ENCODE results near the gene SEMA6A.

Gene SEMA6A

DNA sequence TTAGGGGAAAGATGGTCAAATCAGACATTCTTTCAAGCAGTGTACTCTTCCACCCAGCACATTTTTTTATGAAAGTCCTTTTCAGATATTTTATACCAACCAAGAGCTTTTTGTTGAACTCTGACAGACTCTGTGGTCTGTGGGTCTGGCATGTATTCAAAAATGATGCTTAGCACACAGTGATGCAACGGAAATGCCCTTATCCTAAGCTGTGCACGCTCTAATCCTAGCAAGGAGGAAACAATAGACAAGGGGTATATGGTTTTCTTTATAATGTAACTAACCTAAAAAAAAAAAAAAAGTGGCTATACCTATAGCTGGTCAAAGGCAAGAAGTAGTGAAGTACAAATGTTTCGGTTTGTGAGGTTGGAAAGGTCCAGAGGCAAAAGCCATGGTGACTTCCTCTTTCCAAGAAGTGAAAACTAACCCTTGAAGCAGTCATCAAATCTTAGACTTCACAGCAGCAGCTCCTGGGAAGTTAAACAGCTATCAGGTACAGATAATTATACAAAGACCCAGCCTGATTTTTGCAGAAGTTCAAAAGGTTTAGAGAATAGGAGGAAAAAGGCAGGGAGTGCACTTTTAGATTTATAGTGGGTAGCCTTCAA is 82.5 kb downstream of the SEMA6A start:
- DNase-seq: peak; percentile 8

DNA sequence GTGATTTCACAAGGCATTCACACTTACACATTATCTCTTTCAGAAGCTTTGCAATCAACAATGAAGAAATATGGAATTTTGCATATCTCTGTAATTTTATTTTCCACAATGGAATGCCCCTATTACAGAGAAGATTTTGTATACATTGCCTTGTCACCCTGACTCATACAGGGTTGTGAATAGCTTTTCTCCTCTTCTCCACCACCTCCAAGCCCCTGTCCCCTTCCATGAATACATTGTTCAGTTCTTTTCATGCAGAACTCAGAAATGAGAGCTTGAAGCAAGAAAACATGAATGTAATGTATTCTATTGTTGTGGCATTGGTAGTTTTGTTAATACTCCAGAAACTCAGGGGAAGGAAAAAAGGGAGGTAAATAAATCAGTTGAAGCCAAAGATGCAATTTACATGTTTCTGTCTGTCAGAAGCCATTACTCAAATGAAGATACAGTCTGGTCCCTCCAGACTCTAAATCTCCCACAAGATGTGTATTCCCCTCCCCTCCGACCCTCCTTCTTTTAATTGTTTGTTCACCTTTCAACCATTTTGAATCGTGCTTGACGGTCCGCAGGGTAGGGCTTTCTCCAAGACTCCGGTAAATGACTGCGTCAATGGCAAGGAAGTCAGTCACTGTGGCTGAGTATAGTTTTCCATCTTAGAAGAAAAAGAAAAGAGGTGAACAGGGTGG is 86.1 kb downstream of the SEMA6A start:
- DNase-seq: no peak

DNA sequence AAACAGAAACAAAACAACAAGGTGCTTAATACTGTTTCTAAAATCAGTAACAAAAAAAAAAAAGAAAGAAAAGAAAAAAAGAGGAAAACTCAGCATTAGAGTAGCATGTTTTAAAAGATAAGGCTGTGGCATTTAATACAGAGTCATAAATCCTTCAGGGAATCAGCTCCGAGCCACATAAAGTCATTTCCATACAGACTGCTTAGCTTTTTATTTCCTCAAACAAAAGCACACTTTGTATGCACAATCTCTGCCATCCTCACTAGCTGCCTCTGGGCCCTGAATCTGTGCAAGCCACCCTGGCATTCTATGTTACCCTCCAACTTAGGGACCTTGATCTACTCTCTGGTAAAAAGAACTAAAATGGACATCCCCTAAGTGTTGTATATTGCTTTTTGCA is 87.6 kb downstream of the SEMA6A start:
- DNase-seq: no peak

DNA sequence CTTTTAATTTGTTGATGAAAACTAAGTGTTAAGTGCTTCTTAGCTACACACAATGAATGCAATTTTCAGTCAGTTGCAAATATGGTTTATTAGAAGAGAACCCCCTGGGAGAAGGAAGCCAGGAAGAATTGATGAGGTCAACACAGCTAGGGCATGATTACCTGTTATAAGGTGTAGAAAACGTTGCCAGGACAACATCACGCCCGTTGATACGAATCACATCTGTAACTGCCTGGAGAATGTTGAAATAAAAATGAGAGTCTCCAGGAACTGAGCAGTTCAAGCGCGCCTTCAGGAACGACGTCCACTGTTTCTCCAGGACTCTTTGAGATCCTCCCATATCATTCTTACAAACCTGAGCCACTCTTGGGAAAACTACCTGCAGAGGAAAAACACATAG is 88.0 kb downstream of the SEMA6A start:
- DNase-seq: no peak

DNA sequence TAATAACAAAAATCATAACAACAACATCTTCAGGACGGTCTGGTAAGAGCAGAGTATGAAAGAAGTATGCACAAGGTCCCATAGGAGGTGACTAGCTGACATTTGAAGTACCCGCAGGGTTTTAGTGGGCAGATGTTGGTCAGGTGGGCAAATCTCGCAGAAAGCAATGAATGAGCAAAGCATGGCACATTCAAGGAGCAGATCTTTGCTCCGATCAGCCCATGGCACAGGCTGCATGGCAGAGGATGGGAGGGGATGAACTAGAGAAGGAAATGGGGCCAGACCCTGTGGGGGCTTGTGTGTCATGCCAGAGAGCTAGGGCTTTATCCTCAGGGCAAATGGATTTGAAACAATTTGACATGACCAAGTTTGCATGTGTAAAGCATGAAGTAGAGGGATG is 90.0 kb downstream of the SEMA6A start:
- no peak for DNase-seq

DNA sequence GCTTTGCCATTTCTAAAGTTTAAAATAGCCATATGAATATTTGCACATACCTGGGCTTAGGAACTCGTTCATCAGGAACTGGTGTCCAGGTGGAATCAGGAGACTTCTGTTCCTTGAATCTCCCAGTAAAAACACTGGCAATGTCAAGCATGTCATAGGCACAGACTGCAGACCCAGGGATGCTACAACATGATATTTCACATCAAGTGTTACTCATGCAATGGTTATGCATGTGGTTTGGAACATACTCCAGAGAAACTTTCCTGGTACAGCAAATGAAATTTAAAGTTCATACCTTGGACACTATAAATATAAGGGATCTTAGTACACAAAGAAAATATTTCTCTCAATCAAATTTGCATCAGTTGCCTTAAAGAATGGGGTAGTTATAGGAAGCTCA is 92.2 kb downstream of the SEMA6A start:
- no peak for DNase-seq

DNA sequence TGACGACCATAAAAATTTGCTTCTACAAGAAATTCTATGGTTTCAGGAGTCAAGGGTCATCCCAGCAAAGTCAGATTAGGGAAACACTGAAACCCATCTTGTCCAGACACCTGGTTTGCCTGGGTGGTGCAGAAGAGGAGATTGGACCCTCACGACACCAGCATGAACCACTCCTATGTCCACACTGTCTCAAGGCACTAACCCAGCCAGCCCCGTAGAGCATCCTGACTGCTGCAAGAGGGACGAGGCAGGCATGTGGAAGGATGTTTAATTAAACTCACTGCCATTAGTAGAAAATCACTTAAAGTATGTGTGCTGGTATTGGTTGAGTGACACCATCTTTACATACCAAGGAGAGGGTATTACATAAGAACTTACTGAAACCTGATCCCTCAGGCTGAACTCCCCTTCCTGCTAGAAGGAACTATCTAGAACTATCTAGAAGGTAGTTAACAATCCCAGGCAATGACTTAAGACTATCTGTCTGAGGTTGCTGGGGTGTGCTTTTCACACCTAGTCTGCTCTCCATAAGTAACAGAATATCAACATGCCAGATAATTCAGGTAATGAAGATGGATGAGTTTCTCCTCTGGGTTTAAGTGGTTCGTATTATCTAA is 93.6 kb downstream of the SEMA6A start:
- DNase-seq: no peak

DNA sequence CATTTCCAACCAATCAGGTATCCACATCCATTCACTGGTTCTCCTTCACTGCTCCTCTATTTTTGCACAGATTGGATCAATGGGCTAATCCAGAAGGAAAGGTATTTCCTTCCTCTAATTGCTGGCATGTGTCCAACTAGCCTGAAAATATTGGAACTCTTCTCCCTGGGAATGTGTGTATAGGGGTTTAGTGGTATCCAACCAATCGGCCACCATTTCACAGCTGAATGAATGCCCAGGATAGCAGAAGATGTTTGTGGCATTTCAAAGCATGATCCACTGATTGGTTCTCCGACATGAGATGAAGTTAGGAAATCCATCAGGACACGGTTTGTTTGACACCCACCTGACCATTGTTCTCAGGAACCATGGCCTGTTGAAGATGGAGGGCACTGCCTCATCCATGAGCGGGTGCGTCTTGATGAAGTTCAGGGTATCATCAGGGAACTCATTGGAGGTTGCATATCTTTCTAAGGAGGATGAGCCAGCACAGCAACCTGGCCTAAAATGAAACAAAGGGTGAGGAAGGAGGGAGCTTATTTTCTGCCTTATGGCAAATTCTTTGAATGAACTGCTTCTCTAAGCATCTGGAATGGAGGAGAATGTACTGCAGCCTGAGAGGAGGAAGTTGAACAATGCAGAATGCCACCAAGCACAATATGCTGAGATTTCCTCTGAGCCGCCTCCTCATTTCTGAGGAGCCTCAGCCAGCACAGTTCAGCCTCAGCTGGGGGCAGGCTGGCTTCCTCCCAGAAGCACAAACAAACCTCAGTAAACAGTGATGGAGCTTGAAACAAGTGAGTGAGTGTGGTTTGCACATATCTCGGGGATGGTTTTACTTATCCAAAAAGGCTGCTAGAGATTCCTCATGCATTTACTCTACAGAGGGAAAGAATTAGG is 94.6 kb downstream of the SEMA6A start:
- DNase-seq: no peak

DNA sequence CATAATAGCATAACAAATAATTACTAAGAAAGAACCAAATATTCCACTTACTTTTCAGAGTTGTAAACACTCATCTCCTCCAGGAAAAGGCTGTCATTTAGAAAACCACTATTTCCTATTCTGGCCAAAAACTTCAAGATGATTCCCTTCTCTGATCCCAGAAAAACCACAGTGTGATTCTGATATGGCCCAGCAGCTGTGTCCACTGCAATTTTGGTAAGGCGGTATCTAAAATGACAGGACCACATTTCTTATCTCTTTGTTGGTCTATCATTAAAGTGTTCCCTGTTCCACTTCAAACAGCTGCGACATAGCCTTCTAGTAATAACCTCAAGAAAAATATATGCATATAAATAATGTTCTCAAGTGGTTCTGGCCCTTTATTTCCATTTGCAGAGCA is 96.1 kb downstream of the SEMA6A start:
- DNase-seq: no peak

DNA sequence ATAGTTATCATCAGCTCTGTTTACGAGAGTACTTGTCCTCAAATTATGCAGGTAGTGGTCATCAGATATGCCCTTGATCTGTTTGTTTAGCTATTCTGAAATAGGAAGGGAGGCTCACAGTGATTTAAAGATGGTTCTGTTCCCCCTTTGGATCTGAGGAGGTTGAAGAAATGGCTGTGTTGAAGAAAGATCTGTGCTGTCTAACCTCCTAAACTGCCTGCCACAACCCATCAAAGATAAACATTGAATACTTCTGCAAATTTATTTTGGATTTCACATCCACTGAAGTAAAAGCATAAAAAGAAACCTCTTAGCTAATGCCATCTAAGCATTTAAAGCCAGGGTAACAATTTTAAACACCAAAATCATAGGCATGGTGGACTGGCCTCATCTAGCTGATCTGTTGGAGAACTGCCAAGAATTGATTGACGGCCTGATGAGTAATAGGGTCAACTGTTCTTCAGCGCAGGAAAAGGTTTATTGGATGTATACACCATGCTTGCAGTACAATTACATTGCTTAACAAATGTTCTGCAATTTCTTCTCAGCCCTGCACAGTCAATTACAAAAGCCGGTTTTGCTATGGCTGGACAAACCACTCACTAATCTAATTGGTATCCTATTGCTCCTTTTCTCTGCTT is 97.6 kb downstream of the SEMA6A start:
- no peak for DNase-seq

DNA sequence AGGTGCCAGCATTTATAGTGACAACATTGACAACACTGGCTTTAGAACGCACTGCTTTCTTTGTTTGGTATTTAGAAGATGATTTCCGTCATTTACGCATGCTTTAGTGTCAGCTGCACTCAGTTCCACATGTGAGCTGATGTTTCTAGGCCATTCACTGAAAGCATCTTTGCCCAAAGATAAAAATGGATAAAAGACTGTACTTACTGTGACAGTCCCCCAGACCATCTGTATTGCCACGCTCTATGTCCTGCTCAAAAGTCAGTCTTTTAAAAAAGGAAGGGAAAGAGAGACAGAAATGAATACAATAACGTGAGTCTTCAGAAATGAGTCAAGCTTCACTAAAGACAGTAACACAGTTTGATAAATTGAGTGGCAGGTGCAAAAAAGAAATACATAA is 99.3 kb downstream of the SEMA6A start:
- DNase-seq: no peak

DNA sequence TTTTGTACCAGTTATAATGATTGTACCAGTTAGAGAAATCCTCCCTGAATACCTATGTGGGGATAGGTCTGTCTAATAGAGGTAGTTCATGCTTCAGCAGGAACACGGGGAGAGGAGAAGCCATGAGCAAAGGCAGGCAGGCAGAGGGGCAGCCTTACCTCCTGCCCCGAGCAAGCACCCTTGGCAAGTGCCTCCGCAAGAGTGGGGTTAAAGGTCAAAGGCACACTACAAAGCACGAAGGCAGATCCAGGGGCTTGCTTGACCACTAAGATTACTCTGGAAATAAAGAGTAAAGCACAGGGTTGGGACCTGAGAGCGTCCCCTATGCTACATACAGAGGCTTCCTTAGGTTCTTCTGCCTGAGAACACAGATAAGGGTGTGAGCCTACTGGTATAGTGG is 100.9 kb downstream of the SEMA6A start:
- DNase-seq: no peak

DNA sequence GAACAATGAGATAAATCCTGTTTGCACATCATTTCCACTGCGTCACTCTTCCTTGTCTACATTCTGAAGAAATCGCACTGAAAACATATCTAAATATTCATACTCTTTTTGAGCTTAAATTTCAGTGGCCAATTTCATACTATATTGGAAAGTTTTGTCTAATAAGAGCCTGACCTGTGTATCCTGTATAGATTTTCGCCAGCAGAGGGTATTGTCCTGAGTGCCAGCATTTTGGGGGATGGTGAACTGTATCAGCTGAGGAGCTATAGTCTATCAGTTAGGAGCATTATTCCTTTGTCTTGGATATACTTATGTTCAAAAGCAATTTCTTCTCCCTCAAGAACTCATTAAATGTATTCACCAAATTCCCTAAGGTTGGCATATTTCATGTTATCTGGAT is 102.3 kb downstream of the SEMA6A start:
- DNase-seq: no peak

DNA sequence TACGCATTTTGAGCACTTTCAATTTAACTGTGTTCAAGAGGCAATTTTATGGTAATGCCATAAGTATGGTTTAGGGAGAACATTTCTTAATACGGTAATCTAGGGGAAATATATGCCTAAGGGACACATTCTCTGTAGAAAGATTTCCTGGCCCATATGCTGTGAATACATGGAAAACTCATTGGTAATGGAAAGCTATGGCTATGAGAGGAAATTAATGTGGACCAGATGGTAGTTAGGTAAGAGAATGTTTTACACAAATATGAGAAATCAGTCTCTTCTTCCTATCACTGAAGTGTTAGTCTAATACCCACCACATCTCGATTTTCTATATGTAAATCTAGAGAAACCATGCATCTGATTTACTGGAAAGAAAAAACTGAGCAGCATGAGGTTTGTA is 105.0 kb downstream of the SEMA6A start:
- DNase-seq: no peak

DNA sequence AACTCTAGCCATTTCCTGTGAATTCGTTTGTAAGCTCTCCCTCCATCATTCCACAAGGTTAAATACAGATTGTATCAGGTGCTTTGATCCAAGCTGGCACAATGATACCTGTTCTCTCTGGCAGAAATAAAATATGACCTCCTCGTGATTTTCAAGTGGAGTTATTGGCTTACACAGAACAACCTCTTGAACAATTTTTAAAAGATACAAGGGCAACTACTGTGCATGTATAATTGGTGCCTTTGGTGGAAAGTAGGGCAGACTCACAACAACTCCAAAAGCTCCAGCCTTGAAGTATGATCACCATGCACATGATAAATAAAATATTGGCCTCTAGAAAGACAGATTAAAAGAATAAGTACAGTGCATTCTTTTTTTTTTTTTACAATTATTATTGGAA is 106.0 kb downstream of the SEMA6A start:
- no peak for DNase-seq

DNA sequence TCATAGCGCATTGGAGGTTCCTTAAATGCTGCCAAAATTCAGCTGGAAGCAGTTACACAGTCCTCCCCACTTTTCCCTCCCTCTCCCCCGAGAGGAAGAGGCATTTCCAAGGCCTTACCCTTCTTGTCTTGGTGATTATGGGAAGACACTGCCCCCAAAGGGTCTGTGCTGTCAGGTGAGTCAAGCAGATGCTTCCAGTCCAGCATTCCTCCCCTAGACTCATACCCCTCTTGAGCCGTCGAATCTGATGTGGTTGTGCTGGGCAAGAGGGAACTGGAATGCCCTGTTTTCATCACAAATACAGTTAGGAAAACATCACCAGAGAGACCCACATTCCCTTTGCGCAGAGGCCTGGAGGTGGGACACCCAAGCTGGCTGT is 107.2 kb downstream of the SEMA6A start:
- no peak for DNase-seq

DNA sequence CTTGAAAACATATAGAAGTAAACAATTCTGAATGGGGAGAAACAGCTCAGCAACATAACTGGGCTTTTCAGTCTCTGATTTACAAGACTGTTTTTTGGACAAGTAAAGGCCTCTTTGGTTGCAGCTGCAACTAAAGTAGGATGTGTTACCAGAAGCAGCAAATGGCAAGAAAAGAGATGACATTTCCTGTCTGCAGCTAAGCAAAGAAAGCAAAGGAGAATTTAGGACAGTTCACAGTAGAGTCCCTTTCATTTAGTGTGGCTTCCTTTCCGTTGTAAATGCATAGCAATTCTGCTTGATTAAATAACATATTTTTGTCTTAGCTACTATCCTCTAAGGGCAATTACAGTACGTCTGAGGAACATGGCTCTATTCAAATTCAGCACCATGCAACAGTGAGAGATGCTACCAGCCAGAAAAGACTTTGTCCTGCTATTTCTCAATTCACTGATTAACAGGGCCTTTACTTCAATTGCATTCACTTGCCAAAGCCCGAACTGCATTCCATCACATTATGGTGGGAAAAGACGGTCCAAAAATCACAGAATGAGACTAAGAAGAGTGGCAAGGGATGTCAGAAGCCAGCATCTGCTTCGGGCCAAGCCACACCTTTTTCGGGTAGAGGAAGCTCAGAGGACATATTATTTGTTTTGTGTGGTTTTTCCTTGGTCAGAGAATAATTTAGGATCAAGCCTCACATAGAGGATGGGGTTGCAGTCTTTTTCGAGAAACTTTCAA is 107.7 kb downstream of the SEMA6A start:
- DNase-seq: no peak

DNA sequence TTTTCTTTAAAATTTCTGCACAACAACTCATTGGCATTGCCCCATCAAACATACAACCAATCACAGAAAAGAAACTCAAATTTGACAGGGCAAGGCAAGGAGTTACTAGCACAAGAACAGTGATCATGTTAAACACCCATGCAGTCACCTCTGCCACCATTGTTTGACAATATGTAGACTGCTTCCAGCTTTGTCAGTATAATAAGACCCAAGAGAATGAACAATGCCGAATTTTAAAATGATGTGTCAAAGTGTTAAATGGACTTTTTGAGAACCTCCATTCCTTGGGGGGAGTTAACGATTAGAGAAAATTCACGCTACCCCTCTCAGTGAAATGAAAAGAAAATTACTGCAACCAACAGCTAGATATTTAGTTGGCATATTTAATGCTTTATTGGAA is 109.2 kb downstream of the SEMA6A start:
- DNase-seq: no peak

DNA sequence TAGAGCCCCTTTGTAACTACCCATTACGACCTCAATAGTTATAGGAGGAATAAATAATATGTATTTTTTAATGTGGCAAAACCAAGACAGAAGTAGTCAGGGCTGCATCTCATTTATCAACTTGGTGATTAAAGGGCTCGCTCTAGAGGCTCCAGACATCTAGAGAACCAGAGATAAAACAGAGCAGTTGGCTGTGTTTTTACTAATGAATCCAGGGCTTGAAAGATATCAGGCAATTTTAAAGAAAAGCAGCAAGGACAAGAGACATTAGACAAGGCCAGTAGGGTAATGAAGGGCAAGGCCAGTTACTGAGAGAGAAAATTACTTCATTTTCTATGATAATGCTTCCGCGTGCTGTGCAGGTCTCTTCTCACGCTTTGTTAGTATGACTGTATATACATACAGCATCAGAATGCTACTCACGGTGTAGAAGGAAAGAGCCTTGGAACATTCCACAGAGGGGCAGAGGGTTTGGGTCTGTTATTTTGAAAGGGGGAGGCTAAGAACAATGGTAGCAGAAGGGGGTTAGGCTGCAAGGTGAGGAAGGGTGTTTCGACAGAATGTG is 110.4 kb downstream of the SEMA6A start:
- DNase-seq: no peak

DNA sequence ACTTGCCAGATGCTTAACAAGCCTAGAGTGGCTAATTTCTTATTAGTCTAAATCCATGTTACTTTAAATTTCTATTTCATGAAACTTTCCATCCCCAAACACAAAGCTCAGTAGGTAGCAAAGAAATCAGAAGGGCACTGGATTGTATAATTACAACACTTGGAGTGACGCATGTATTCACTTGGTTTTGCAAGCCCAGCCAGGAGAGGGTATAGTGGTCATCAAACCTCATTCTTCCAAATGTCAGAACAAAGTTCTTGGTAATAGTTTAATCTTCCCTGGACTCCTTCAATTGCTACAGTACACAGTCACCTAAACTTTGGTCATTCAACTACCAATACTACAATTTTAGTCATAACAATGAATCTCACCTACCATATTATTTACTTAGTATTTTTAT is 112.1 kb downstream of the SEMA6A start:
- DNase-seq: no peak

DNA sequence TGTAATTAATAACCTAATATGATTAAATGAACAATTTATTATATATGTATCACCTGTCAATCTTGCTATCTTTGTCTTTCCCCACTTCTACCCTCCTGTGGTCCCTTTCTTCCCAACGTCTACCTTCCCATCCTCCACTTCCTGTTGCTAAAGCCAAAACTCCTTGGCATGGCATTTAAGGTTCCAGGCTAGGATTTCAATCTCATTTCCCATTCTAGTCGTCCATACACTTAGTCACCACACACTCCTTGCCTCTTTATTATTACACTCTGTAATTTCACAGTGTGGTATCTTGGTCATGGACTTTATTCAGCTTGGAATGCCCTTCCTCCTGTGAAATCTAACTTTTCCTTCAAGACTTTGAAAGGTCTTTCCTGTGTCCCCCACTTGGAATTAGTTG is 115.3 kb downstream of the SEMA6A start:
- no peak for DNase-seq

DNA sequence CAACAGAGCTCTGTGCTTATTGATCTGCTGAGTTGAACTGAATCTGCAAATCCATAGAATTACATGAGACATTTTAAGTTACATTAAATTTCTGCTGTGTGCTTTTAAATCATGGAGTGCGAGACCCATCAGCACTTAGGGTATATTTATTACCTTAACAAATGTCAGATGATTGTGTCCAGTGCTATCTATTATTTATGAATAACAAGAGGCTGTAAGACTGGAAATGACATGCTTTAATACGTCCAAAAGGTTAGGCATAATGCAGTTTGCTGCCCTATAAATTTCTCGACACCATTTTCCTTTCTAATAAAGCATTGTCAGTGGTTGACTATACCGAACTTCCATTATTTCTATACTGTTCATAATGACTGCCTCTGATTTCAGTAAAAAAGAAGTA is 117.6 kb downstream of the SEMA6A start:
- no peak for DNase-seq

All from CD4-positive, alpha-beta T cell treated with Interleukin-10 for 1 hour (primary cell).